HEK293 (cell line): ENCODE measurements around the gene NR3C1.

Experiments used
- MEIS1 ChIP-seq: sonication (generic); formaldehyde crosslinking; IDR thresholded peaks from 2 replicates; pipeline ENCODE4 v1.8.1; 2022; ENCODE audit warnings: missing genetic modification reagents, mild to moderate bottlenecking, borderline replicate concordance
- ZBTB1 ChIP-seq: fragments of 450-650 bp; formaldehyde crosslinking; IDR thresholded peaks from 2 replicates; pipeline ENCODE4 v1.5.1; 2016; ENCODE audit warnings: missing biosample characterization, missing genetic modification characterization
- ZBTB8A ChIP-seq: fragments of 450-650 bp; formaldehyde crosslinking; IDR thresholded peaks from 2 replicates; pipeline ENCODE4 v1.5.1; 2016; ENCODE audit warnings: missing biosample characterization, missing genetic modification characterization
- ZNF24 ChIP-seq: fragments of 450-650 bp; formaldehyde crosslinking; IDR thresholded peaks from 2 replicates; pipeline ENCODE4 v1.5.1; 2016; ENCODE audit warnings: missing biosample characterization, missing genetic modification characterization
- ZNF274 ChIP-seq, 2 experiments: fragments of 200-500 bp in 1 of 2; fragments of 450-650 bp in 1 of 2; sonication (Bioruptor generic) in 1 of 2; formaldehyde crosslinking in 1 of 2; IDR thresholded peaks; 2 replicates each; pipeline versions ENCODE4 v1.5.1 to v1.6.1; 2014 to 2016; ENCODE audit warnings: borderline replicate concordance in 1 of 2, inconsistent platforms in 1 of 2, low read length in 1 of 2, missing biosample characterization in 1 of 2, missing genetic modification characterization in 1 of 2
- ZNF521 ChIP-seq: fragments of 450-650 bp; formaldehyde crosslinking; IDR thresholded peaks from 2 replicates; pipeline ENCODE4 v1.5.1; 2017; ENCODE audit warnings: missing biosample characterization, mild to moderate bottlenecking, missing genetic modification characterization
- ZNF561 ChIP-seq: fragments of 450-650 bp; IDR thresholded peaks from 2 replicates; pipeline ENCODE4 v1.5.1; 2018; ENCODE audit warnings: missing biosample characterization, missing genetic modification characterization, borderline replicate concordance
- ZNF610 ChIP-seq: fragments of 450-650 bp; formaldehyde crosslinking; IDR thresholded peaks from 2 replicates; pipeline ENCODE4 v1.5.1; 2016; ENCODE audit warnings: missing biosample characterization, missing genetic modification characterization, borderline replicate concordance
- ZNF626 ChIP-seq: fragments of 450-650 bp; sonication (Bioruptor Pico); formaldehyde crosslinking; IDR thresholded peaks from 2 replicates; pipeline ENCODE4 v1.5.1; 2018; ENCODE audit warnings: missing biosample characterization, missing genetic modification characterization, inconsistent platforms
- ZNF670 ChIP-seq: fragments of 450-650 bp; formaldehyde crosslinking; IDR thresholded peaks from 2 replicates; pipeline ENCODE4 v1.5.1; 2016; ENCODE audit warnings: missing biosample characterization, missing genetic modification characterization, low read depth
- ZNF707 ChIP-seq: fragments of 450-650 bp; formaldehyde crosslinking; IDR thresholded peaks from 2 replicates; pipeline ENCODE4 v1.5.1; 2016; ENCODE audit warnings: missing biosample characterization, missing genetic modification characterization
- TF ChIP-seq, protein P1 (sequence below): fragments of 450-650 bp; formaldehyde crosslinking; IDR thresholded peaks from 2 replicates; pipeline ENCODE4 v1.5.1; 2016; ENCODE audit warnings: missing biosample characterization, missing genetic modification characterization

- no peak for TF ChIP-seq ZNF610 (tag by site-specific recombination)
- TF ChIP-seq, protein P1, sequence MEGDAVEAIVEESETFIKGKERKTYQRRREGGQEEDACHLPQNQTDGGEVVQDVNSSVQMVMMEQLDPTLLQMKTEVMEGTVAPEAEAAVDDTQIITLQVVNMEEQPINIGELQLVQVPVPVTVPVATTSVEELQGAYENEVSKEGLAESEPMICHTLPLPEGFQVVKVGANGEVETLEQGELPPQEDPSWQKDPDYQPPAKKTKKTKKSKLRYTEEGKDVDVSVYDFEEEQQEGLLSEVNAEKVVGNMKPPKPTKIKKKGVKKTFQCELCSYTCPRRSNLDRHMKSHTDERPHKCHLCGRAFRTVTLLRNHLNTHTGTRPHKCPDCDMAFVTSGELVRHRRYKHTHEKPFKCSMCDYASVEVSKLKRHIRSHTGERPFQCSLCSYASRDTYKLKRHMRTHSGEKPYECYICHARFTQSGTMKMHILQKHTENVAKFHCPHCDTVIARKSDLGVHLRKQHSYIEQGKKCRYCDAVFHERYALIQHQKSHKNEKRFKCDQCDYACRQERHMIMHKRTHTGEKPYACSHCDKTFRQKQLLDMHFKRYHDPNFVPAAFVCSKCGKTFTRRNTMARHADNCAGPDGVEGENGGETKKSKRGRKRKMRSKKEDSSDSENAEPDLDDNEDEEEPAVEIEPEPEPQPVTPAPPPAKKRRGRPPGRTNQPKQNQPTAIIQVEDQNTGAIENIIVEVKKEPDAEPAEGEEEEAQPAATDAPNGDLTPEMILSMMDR: no peak
- no peak for TF ChIP-seq ZBTB1 (tag by site-specific recombination)
- no peak for TF ChIP-seq ZNF521 (tag by site-specific recombination)
- no peak for TF ChIP-seq MEIS1
- no peak for TF ChIP-seq ZBTB8A (tag by site-specific recombination)
- no peak for TF ChIP-seq ZNF707 (tag by site-specific recombination)
- TF ChIP-seq ZNF274 (IDR thresholded peaks at IDR 0.05; ENCODE audit: low read length): no peak
- no peak for TF ChIP-seq ZNF274 (tag by site-specific recombination; IDR thresholded peaks at IDR 0.05; ENCODE audit: borderline replicate concordance)
- TF ChIP-seq ZNF670 (tag by site-specific recombination): no peak
- no peak for TF ChIP-seq ZNF24 (tag by site-specific recombination)
- TF ChIP-seq ZNF626 (tag by site-specific recombination): no peak
- TF ChIP-seq ZNF561: no peak
Measured at GRCh38 chr5:143316337-143316736, 87.1 kb downstream of the NR3C1 start.
